GM23338 (cell line): Measurements from ENCODE around the gene OR51D1. TPM values are rescaled to one million over a fixed set of nuclear protein-coding genes. Genes with fewer than 3 reads are reported as not detected.

Source experiments
- ATAC-seq: fragments of 200-7000 bp; cut with Tn5 transposase; 3 replicates; pipeline ENCODE4 v1.9.1; 2020
- DNase-seq: peaks from one replicate; pipeline ENCODE4 v3.0.0-alpha.2; 2015; ENCODE audit warnings: low spot score
- H2AFZ ChIP-seq: fragments of 200-600 bp; sonication (generic); 2 replicates; pipeline ENCODE4 v1.8.0; 2016; ENCODE audit warnings: antibody characterized with exemption, mild to moderate bottlenecking, moderate library complexity
- H3F3A ChIP-seq: fragments of 200-600 bp; sonication (generic); replicated peaks from 2 replicates; pipeline ENCODE4 v1.8.0; 2017; ENCODE audit warnings: antibody characterized with exemption, mixed run types, low read depth
- H3K27ac ChIP-seq: fragments of 200-600 bp; sonication (generic); 2 replicates; pipeline ENCODE4 v1.6.1; 2016; ENCODE audit warnings: low read depth
- H3K27me3 ChIP-seq: fragments of 200-600 bp; sonication (generic); 2 replicates; pipeline ENCODE4 v1.8.0; 2016; ENCODE audit warnings: mild to moderate bottlenecking, mixed run types, moderate library complexity; ENCODE audit not compliant: insufficient read depth
- H3K36me3 ChIP-seq: fragments of 200-600 bp; sonication (generic); 2 replicates; pipeline ENCODE4 v1.8.0; 2016; ENCODE audit warnings: mild to moderate bottlenecking; ENCODE audit not compliant: insufficient read depth
- H3K4me1 ChIP-seq: fragments of 200-600 bp; sonication (generic); 2 replicates; pipeline ENCODE4 v1.8.0; 2016; ENCODE audit warnings: mild to moderate bottlenecking, moderate library complexity; ENCODE audit not compliant: insufficient read depth
- H3K4me2 ChIP-seq: fragments of 200-600 bp; sonication (generic); 2 replicates; pipeline ENCODE4 v1.7.1; 2017; ENCODE audit warnings: mixed run types
- H3K4me3 ChIP-seq: fragments of 200-600 bp; sonication (generic); 2 replicates; pipeline ENCODE4 v1.6.1; 2016; ENCODE audit warnings: mixed run types
- H3K79me2 ChIP-seq: fragments of 200-600 bp; sonication (generic); replicated peaks from 2 replicates; pipeline ENCODE4 v1.8.0; 2017; ENCODE audit warnings: mild to moderate bottlenecking; ENCODE audit not compliant: insufficient read depth
- H3K9me2 ChIP-seq: fragments of 200-600 bp; sonication (generic); 2 replicates; pipeline ENCODE4 v1.8.0; 2017; ENCODE audit not compliant: insufficient read depth
- H4K20me1 ChIP-seq: fragments of 200-600 bp; sonication (generic); replicated peaks from 2 replicates; pipeline ENCODE4 v1.8.0; 2017; ENCODE audit warnings: mild to moderate bottlenecking; ENCODE audit not compliant: insufficient read depth
- H3K27ac Mint-ChIP-seq: 2 replicates; pipeline ENCODE4 v1.8.0; 2020; ENCODE audit warnings: inconsistent platforms, mild to moderate bottlenecking, moderate library complexity, mixed read lengths
- H3K27me3 Mint-ChIP-seq: 3 replicates; pipeline ENCODE4 v1.8.0; 2022; ENCODE audit warnings: low read depth, mild to moderate bottlenecking, moderate library complexity, mixed read lengths, inconsistent platforms; ENCODE audit not compliant: insufficient read depth, poor library complexity
- H3K36me3 Mint-ChIP-seq: 3 replicates; pipeline ENCODE4 v1.8.0; 2021; ENCODE audit warnings: low read depth, mild to moderate bottlenecking, inconsistent platforms, moderate library complexity, mixed read lengths
- H3K4me1 Mint-ChIP-seq: 3 replicates; pipeline ENCODE4 v1.8.0; 2020; ENCODE audit warnings: mild to moderate bottlenecking, inconsistent platforms, mixed read lengths
- H3K4me3 Mint-ChIP-seq: 3 replicates; pipeline ENCODE4 v1.8.0; 2021; ENCODE audit warnings: moderate library complexity, mild to moderate bottlenecking, inconsistent platforms, mixed read lengths
- H3K9me3 Mint-ChIP-seq: 3 replicates; pipeline ENCODE4 v1.8.0; 2020; ENCODE audit warnings: moderate library complexity, mild to moderate bottlenecking, inconsistent platforms, mixed read lengths
- CREB1 ChIP-seq: fragments of 250-450 bp; sonication (Bioruptor Pico); IDR thresholded peaks from 2 replicates; pipeline ENCODE4 v1.5.0; 2020; ENCODE audit warnings: low read depth, mild to moderate bottlenecking, moderate library complexity
- EZH2 ChIP-seq: fragments of 200-600 bp; sonication (generic); IDR thresholded peaks from one replicate; pipeline ENCODE4 v1.8.0; 2017; ENCODE audit warnings: antibody characterized with exemption, mild to moderate bottlenecking, low read depth; ENCODE audit not compliant: unreplicated experiment
- EZH2phosphoT487 ChIP-seq: fragments of 200-600 bp; sonication (generic); IDR thresholded peaks from one replicate; pipeline ENCODE4 v1.8.1; 2018; ENCODE audit warnings: antibody characterized with exemption; ENCODE audit not compliant: unreplicated experiment
- JUNB ChIP-seq: IDR thresholded peaks from one replicate; pipeline ENCODE4 v1.6.1; 2016; ENCODE audit warnings: antibody characterized with exemption; ENCODE audit not compliant: unreplicated experiment
- NANOG ChIP-seq: IDR thresholded peaks from 2 replicates; pipeline ENCODE4 v1.6.1; 2016; ENCODE audit warnings: antibody characterized with exemption, borderline replicate concordance
- POLR2AphosphoS5 ChIP-seq: IDR thresholded peaks from 2 replicates; pipeline ENCODE4 v1.6.1; 2016; ENCODE audit warnings: antibody characterized with exemption, low read depth
- STAT1 ChIP-seq: IDR thresholded peaks from one replicate; pipeline ENCODE4 v1.6.1; 2016; ENCODE audit warnings: antibody characterized with exemption; ENCODE audit not compliant: unreplicated experiment
- ZNF114 ChIP-seq: fragments of 250-450 bp; sonication (Bioruptor Pico); IDR thresholded peaks from 2 replicates; pipeline ENCODE4 v1.5.0; 2020; ENCODE audit warnings: mild to moderate bottlenecking, moderate library complexity
- polyA plus RNA-seq: library from polyadenylated mRNA; unstranded; fragments of >200 nt; fragmentation: Nextera tagmentation; extraction: Ambion mirVana; gene quantifications from 2 replicates; pipeline ENCODE4 v1.2.1, GENCODE V29; 2016
- total RNA-seq: library from RNA; depleted of rRNA; stranded (reverse); fragments of >200 nt; shearing (Covaris generic); gene quantifications from 2 replicates; pipeline ENCODE4 v1.2.3, GENCODE V29; 2014
- TF ChIP-seq, protein P1 (sequence below), 2 experiments: fragments of 200-600 bp in 1 of 2; sonication (generic) in 1 of 2; conservative IDR thresholded peaks; 2 replicates each; pipeline versions ENCODE4 v1.5.1 to v1.6.1; 2016 to 2017; ENCODE audit warnings: antibody characterized with exemption in 2 of 2, low read depth in 2 of 2, mild to moderate bottlenecking in 2 of 2, moderate library complexity in 1 of 2
- TF ChIP-seq, protein P2 (sequence below): IDR thresholded peaks from 2 replicates; pipeline ENCODE4 v1.6.1; 2016; ENCODE audit warnings: antibody characterized with exemption
- TF ChIP-seq, protein P3 (sequence below): IDR thresholded peaks from one replicate; pipeline ENCODE4 v1.6.1; 2018; ENCODE audit warnings: antibody characterized with exemption; ENCODE audit not compliant: unreplicated experiment

Gene OR51D1
- total and polyA plus RNA-seq, 2 experiments from 2014 or later = not detected

DNA sequence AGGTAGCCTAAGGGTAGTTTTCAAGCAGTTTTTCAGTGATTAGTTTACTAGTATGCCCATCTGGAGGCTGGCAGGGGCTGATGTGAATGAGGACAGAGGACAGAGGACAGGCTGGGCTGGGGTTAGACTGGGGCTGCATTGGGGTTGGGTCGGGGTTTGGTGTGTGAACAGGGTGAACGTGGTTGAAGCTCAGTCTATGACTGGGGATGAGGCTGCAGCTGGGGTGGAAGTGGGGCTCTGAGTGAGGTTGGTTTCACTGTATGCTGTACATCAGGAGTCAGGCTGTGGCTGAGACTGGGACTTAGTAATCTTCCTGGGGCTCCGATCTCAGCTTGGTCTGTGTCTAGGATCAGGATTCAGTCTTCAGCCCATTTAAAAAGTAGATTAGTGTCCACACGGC, 7.0 kb downstream of the OR51D1 start (continued):
- TF ChIP-seq STAT1 (no peak), EZH2 (no peak), POLR2AphosphoS5 (no peak), JUNB (no peak), ZNF114 (CRISPR knock-in tag) (no peak), CREB1 (CRISPR knock-in tag) (no peak), NANOG (no peak), EZH2phosphoT487 (no peak)
- TF ChIP-seq, protein P1, sequence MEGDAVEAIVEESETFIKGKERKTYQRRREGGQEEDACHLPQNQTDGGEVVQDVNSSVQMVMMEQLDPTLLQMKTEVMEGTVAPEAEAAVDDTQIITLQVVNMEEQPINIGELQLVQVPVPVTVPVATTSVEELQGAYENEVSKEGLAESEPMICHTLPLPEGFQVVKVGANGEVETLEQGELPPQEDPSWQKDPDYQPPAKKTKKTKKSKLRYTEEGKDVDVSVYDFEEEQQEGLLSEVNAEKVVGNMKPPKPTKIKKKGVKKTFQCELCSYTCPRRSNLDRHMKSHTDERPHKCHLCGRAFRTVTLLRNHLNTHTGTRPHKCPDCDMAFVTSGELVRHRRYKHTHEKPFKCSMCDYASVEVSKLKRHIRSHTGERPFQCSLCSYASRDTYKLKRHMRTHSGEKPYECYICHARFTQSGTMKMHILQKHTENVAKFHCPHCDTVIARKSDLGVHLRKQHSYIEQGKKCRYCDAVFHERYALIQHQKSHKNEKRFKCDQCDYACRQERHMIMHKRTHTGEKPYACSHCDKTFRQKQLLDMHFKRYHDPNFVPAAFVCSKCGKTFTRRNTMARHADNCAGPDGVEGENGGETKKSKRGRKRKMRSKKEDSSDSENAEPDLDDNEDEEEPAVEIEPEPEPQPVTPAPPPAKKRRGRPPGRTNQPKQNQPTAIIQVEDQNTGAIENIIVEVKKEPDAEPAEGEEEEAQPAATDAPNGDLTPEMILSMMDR (conservative IDR thresholded peaks at IDR 0.05; ENCODE audit: low read depth in 2 of 2) = no peak
- TF ChIP-seq, protein P2, sequence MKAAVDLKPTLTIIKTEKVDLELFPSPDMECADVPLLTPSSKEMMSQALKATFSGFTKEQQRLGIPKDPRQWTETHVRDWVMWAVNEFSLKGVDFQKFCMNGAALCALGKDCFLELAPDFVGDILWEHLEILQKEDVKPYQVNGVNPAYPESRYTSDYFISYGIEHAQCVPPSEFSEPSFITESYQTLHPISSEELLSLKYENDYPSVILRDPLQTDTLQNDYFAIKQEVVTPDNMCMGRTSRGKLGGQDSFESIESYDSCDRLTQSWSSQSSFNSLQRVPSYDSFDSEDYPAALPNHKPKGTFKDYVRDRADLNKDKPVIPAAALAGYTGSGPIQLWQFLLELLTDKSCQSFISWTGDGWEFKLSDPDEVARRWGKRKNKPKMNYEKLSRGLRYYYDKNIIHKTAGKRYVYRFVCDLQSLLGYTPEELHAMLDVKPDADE = no peak

DNA sequence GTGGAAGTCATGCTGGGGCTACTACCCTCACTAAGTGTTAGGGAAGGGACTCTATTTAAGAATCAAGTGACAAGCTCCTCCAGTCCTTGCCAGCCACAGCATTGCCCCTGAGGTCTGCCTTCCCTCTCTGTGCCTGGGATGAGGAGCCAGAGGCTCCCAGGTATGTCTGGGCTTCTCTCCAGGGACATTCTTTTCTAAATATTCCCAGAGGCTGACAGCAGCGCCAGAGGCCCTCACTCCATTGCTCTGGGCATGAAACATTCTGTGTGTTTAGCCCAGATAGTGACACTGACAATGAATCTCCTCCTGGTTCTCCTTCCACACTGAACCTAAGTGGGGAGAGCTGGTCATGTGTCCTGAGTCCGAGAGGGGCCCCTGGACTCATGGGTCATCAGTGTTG, 8.7 kb downstream of the OR51D1 start:
- Mint-ChIP-seq H3K27ac (no peak overlapping the region), H3K4me1 (no peaks in the 10 kb centered on the region; the same call in 2 of the 3 replicates), H3K36me3 (no peaks in the 10 kb centered on the region), H3K27me3 (peaks cover 6% of the 10 kb centered on the region), H3K4me3 (no peak overlapping the region), H3K9me3 (no peaks in the 10 kb centered on the region)
- TF ChIP-seq, protein P3, sequence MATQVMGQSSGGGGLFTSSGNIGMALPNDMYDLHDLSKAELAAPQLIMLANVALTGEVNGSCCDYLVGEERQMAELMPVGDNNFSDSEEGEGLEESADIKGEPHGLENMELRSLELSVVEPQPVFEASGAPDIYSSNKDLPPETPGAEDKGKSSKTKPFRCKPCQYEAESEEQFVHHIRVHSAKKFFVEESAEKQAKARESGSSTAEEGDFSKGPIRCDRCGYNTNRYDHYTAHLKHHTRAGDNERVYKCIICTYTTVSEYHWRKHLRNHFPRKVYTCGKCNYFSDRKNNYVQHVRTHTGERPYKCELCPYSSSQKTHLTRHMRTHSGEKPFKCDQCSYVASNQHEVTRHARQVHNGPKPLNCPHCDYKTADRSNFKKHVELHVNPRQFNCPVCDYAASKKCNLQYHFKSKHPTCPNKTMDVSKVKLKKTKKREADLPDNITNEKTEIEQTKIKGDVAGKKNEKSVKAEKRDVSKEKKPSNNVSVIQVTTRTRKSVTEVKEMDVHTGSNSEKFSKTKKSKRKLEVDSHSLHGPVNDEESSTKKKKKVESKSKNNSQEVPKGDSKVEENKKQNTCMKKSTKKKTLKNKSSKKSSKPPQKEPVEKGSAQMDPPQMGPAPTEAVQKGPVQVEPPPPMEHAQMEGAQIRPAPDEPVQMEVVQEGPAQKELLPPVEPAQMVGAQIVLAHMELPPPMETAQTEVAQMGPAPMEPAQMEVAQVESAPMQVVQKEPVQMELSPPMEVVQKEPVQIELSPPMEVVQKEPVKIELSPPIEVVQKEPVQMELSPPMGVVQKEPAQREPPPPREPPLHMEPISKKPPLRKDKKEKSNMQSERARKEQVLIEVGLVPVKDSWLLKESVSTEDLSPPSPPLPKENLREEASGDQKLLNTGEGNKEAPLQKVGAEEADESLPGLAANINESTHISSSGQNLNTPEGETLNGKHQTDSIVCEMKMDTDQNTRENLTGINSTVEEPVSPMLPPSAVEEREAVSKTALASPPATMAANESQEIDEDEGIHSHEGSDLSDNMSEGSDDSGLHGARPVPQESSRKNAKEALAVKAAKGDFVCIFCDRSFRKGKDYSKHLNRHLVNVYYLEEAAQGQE = no peak
- TF ChIP-seq, protein P2 = no peak
- Histone ChIP-seq H3K9me2 (peaks cover 3% of the 10 kb centered on the region; the same call in 1 of the 2 replicates), H3K27me3 (no peaks in the 10 kb centered on the region), H4K20me1 (no peaks in the 10 kb centered on the region), H3K4me1 (no peaks in the 10 kb centered on the region), H2AFZ (no peak overlapping the region), H3K4me3 (no peak overlapping the region), H3F3A (no peaks in the 10 kb centered on the region), H3K27ac (no peak overlapping the region), H3K79me2 (no peaks in the 10 kb centered on the region), H3K4me2 (no peak overlapping the region), H3K36me3 (no peaks in the 10 kb centered on the region)
- no peak for ATAC-seq
- no peak for DNase-seq
